Measurements from ENCODE around the gene NFS1. TPM values are rescaled to one million over a fixed set of nuclear protein-coding genes. Genes with fewer than 3 reads are reported as not detected.
"Not testable (repeated sequence)": the region's sequence is repeated elsewhere in the genome, so short reads cannot be mapped to it uniquely, and the experiment has no call there.

NFS1 gene
- total and polyA plus RNA-seq, 5 donors from 2014 or later = 21.2 to 32.6 (median 23.9) TPM

- Mint-ChIP-seq H3K4me1 (peaks cover 34 to 61% (median 47%) of the 10 kb centered on the region in 4 donors), H3K36me3 (peaks cover 38% of the 10 kb centered on the region), H3K27ac (no peak overlapping the region), H3K9me3 (no peaks in the 10 kb centered on the region), H3K27me3 (no peaks in the 10 kb centered on the region), H3K4me3 (peak overlapping the region in 1 of 4 donors; percentile 74)
- Histone ChIP-seq H3K27ac (ENCODE audit: insufficient read depth, low read length, poor library complexity, severe bottlenecking) (peak overlapping the region; percentile 49), H3K4me1 (ENCODE audit: control insufficient read depth, insufficient read depth, low read length, poor library complexity, severe bottlenecking) (peaks cover 48% of the 10 kb centered on the region), H3K36me3 (ENCODE audit: control insufficient read depth, insufficient read depth, low read length) (peaks cover 98% of the 10 kb centered on the region), H3K4me3 (ENCODE audit: low read depth, low read length) (no peak overlapping the region), H3K27me3 (ENCODE audit: control insufficient read depth, insufficient read depth, low read length) (no peaks in the 10 kb centered on the region), H3K9me3 (ENCODE audit: control insufficient read depth in 2 of 2, low read length in 2 of 2) (no peaks in the 10 kb centered on the region)
- DNase-seq (no peak), ATAC-seq (ENCODE audit: low read depth in 2 of 2) (no peak)
Measured at GRCh38 chr20:35710039-35710438, 10.9 kb upstream of the NFS1 start.

GRCh38 chr20:35709259-35709658 lies 10.1 kb upstream of the NFS1 start:
- H3K27ac Mint-ChIP-seq = peak overlapping the region in 1 of 3 donors; percentile 25
- DNase-seq (no peak), ATAC-seq (ENCODE audit: low read depth in 2 of 2) (no peak)
- no peaks in the 10 kb centered on the region for H3K27me3 Mint-ChIP-seq
- H3K4me3 Mint-ChIP-seq = peak overlapping the region in 2 of 4 donors; percentile 55 to 83
- Histone ChIP-seq H3K27me3 (ENCODE audit: control insufficient read depth, insufficient read depth, low read length) (no peaks in the 10 kb centered on the region), H3K9me3 (ENCODE audit: control insufficient read depth in 2 of 2, low read length in 2 of 2) (no peaks in the 10 kb centered on the region), H3K4me1 (ENCODE audit: control insufficient read depth, insufficient read depth, low read length, poor library complexity, severe bottlenecking) (peaks cover 48% of the 10 kb centered on the region), H3K27ac (ENCODE audit: insufficient read depth, low read length, poor library complexity, severe bottlenecking) (peak overlapping the region; percentile 45), H3K36me3 (ENCODE audit: control insufficient read depth, insufficient read depth, low read length) (peaks cover 98% of the 10 kb centered on the region), H3K4me3 (ENCODE audit: low read depth, low read length) (no peak overlapping the region)
- peaks cover 39 to 65% (median 42%) of the 10 kb centered on the region in 4 donors for H3K4me1 Mint-ChIP-seq
- no peaks in the 10 kb centered on the region for H3K9me3 Mint-ChIP-seq
- peaks cover 40% of the 10 kb centered on the region for H3K36me3 Mint-ChIP-seq

GRCh38 chr20:35708502-35708901 lies 9.3 kb upstream of the NFS1 start:
- no peak overlapping the region for H3K27ac Mint-ChIP-seq
- no peak overlapping the region for H3K4me3 Mint-ChIP-seq
- no peak for ATAC-seq (ENCODE audit: low read depth in 2 of 2)
- peaks cover 48% of the 10 kb centered on the region for H3K36me3 Mint-ChIP-seq
- peaks cover 48% of the 10 kb centered on the region for H3K4me1 ChIP-seq (ENCODE audit: control insufficient read depth, insufficient read depth, low read length, poor library complexity, severe bottlenecking)
- no peak overlapping the region for H3K4me3 ChIP-seq (ENCODE audit: low read depth, low read length)
- no peaks in the 10 kb centered on the region for H3K27me3 ChIP-seq (ENCODE audit: control insufficient read depth, insufficient read depth, low read length)
- H3K9me3 ChIP-seq (ENCODE audit: control insufficient read depth in 2 of 2, low read length in 2 of 2) = no peaks in the 10 kb centered on the region
- no peak for DNase-seq
- H3K27ac ChIP-seq (ENCODE audit: insufficient read depth, low read length, poor library complexity, severe bottlenecking) = peak overlapping the region; percentile 55
- H3K36me3 ChIP-seq (ENCODE audit: control insufficient read depth, insufficient read depth, low read length) = peaks cover 98% of the 10 kb centered on the region
- peaks cover 34 to 63% (median 39%) of the 10 kb centered on the region in 4 donors for H3K4me1 Mint-ChIP-seq
- no peaks in the 10 kb centered on the region for H3K9me3 Mint-ChIP-seq
- H3K27me3 Mint-ChIP-seq = no peaks in the 10 kb centered on the region

GRCh38 chr20:35706591-35707529 lies 7.7 kb upstream of the NFS1 start:
- not testable (repeated sequence) for H3K27me3 ChIP-seq (ENCODE audit: control insufficient read depth, insufficient read depth, low read length); H3K27ac ChIP-seq (ENCODE audit: insufficient read depth, low read length, poor library complexity, severe bottlenecking); H3K4me3 ChIP-seq (ENCODE audit: low read depth, low read length); ATAC-seq (ENCODE audit: low read depth in 2 of 2); H3K9me3 Mint-ChIP-seq; DNase-seq; H3K9me3 ChIP-seq (ENCODE audit: control insufficient read depth in 2 of 2, low read length in 2 of 2); H3K27me3 Mint-ChIP-seq
- Mint-ChIP-seq H3K4me3 (peak overlapping the region in 1 of 4 donors; percentile 13), H3K4me1 (peaks cover 29 to 62% (median 39%) of the 10 kb centered on the region in 4 donors), H3K27ac (peak overlapping the region in 1 of 3 donors; percentile 26), H3K36me3 (peaks cover 47% of the 10 kb centered on the region)
- Histone ChIP-seq H3K36me3 (ENCODE audit: control insufficient read depth, insufficient read depth, low read length) (peaks cover 99% of the 10 kb centered on the region), H3K4me1 (ENCODE audit: control insufficient read depth, insufficient read depth, low read length, poor library complexity, severe bottlenecking) (peaks cover 36% of the 10 kb centered on the region)

- not testable (repeated sequence) for H3K9me3 Mint-ChIP-seq; H3K27ac ChIP-seq (ENCODE audit: insufficient read depth, low read length, poor library complexity, severe bottlenecking); H3K27me3 Mint-ChIP-seq; H3K4me3 Mint-ChIP-seq; DNase-seq; H3K27ac Mint-ChIP-seq; ATAC-seq (ENCODE audit: low read depth in 2 of 2); H3K27me3 ChIP-seq (ENCODE audit: control insufficient read depth, insufficient read depth, low read length); H3K4me3 ChIP-seq (ENCODE audit: low read depth, low read length); H3K9me3 ChIP-seq (ENCODE audit: control insufficient read depth in 2 of 2, low read length in 2 of 2)
- peaks cover 26% of the 10 kb centered on the region for H3K4me1 ChIP-seq (ENCODE audit: control insufficient read depth, insufficient read depth, low read length, poor library complexity, severe bottlenecking)
- peaks cover 92% of the 10 kb centered on the region for H3K36me3 ChIP-seq (ENCODE audit: control insufficient read depth, insufficient read depth, low read length)
- Mint-ChIP-seq H3K4me1 (peaks cover 19 to 55% (median 32%) of the 10 kb centered on the region in 4 donors), H3K36me3 (peaks cover 39% of the 10 kb centered on the region)
Measured at GRCh38 chr20:35705894-35706293, 6.7 kb upstream of the NFS1 start.

GRCh38 chr20:35704514-35705261 lies 5.5 kb upstream of the NFS1 start:
- ATAC-seq (ENCODE audit: low read depth in 2 of 2) = no peak
- no peak overlapping the region for H3K27ac ChIP-seq (ENCODE audit: insufficient read depth, low read length, poor library complexity, severe bottlenecking)
- Mint-ChIP-seq H3K27ac (peak overlapping the region in 2 of 3 donors; percentile 19 to 63), H3K4me3 (no peak overlapping the region), H3K36me3 (peaks cover 33% of the 10 kb centered on the region), H3K9me3 (no peaks in the 10 kb centered on the region), H3K27me3 (no peaks in the 10 kb centered on the region), H3K4me1 (peaks cover 19 to 55% (median 33%) of the 10 kb centered on the region in 4 donors)
- peaks cover 21% of the 10 kb centered on the region for H3K4me1 ChIP-seq (ENCODE audit: control insufficient read depth, insufficient read depth, low read length, poor library complexity, severe bottlenecking)
- no peak overlapping the region for H3K4me3 ChIP-seq (ENCODE audit: low read depth, low read length)
- H3K36me3 ChIP-seq (ENCODE audit: control insufficient read depth, insufficient read depth, low read length) = peaks cover 80% of the 10 kb centered on the region
- no peaks in the 10 kb centered on the region for H3K9me3 ChIP-seq (ENCODE audit: control insufficient read depth in 2 of 2, low read length in 2 of 2)
- H3K27me3 ChIP-seq (ENCODE audit: control insufficient read depth, insufficient read depth, low read length) = no peaks in the 10 kb centered on the region
- no peak for DNase-seq

GRCh38 chr20:35702824-35703695 lies 3.9 kb upstream of the NFS1 start:
- Mint-ChIP-seq H3K4me1 (peaks cover 15 to 53% (median 27%) of the 10 kb centered on the region in 4 donors), H3K4me3 (peak overlapping the region in 3 of 4 donors; percentile 7 to 42 (median 41)), H3K27ac (peak overlapping the region; percentile 25 to 96 (median 78)), H3K27me3 (no peaks in the 10 kb centered on the region), H3K36me3 (peaks cover 25% of the 10 kb centered on the region), H3K9me3 (peaks cover 0 to 1% (median 0%) of the 10 kb centered on the region in 7 donors)
- ATAC-seq (ENCODE audit: low read depth in 2 of 2) (no peak), DNase-seq (no peak)
- Histone ChIP-seq H3K27ac (ENCODE audit: insufficient read depth, low read length, poor library complexity, severe bottlenecking) (peak overlapping the region; percentile 47), H3K27me3 (ENCODE audit: control insufficient read depth, insufficient read depth, low read length) (no peaks in the 10 kb centered on the region), H3K4me1 (ENCODE audit: control insufficient read depth, insufficient read depth, low read length, poor library complexity, severe bottlenecking) (peaks cover 22% of the 10 kb centered on the region), H3K9me3 (ENCODE audit: control insufficient read depth in 2 of 2, low read length in 2 of 2) (no peaks in the 10 kb centered on the region), H3K36me3 (ENCODE audit: control insufficient read depth, insufficient read depth, low read length) (peaks cover 63% of the 10 kb centered on the region), H3K4me3 (ENCODE audit: low read depth, low read length) (no peak overlapping the region)
